WERI-Rb-1 (cell line): ENCODE measurements around the gene NOC4L.

Source experiments
- DNase-seq: peaks from one replicate; pipeline ENCODE4 v3.0.0-alpha.2; 2020
- H3K27ac ChIP-seq: fragments of 250-450 bp; sonication (Bioruptor Pico); 2 replicates; pipeline ENCODE4 v1.5.1; 2020; ENCODE audit warnings: mild to moderate bottlenecking, moderate library complexity
- H3K27me3 ChIP-seq: fragments of 250-450 bp; sonication (Bioruptor Pico); 2 replicates; pipeline ENCODE4 v1.5.1; 2021; ENCODE audit warnings: mild to moderate bottlenecking, low read depth, moderate library complexity; ENCODE audit not compliant: insufficient read depth, severe bottlenecking
- H3K36me3 ChIP-seq: fragments of 250-450 bp; sonication (Bioruptor Pico); 2 replicates; pipeline ENCODE4 v1.5.1; 2020; ENCODE audit warnings: mild to moderate bottlenecking, moderate library complexity
- H3K4me3 ChIP-seq: 2 replicates; pipeline ENCODE4 v1.5.1; 2011; ENCODE audit warnings: low read depth, mild to moderate bottlenecking, control low read depth, low read length
- H3K9me3 ChIP-seq: fragments of 250-450 bp; sonication (Bioruptor Pico); 2 replicates; pipeline ENCODE4 v1.5.1; 2021; ENCODE audit warnings: mild to moderate bottlenecking, moderate library complexity; ENCODE audit not compliant: severe bottlenecking
- CTCF ChIP-seq: IDR thresholded peaks from 2 replicates; pipeline ENCODE4 v1.5.1; 2011; ENCODE audit warnings: low read depth, mild to moderate bottlenecking, control low read depth, inconsistent platforms, low read length

The NOC4L gene

GRCh38 chr12:132181570-132182200 lies 37.4 kb downstream of the NOC4L start:
- H3K36me3 ChIP-seq, result no peaks in the 10 kb centered on the region
- TF ChIP-seq CTCF, result no peak
- DNase-seq, result no peak
- H3K27me3 ChIP-seq, result no peaks in the 10 kb centered on the region
- no peak overlapping the region for H3K27ac ChIP-seq
- H3K9me3 ChIP-seq, result no peaks in the 10 kb centered on the region
- no peak overlapping the region for H3K4me3 ChIP-seq

GRCh38 chr12:132182206-132182710 lies 38.0 kb downstream of the NOC4L start:
- H3K4me3 ChIP-seq, result no peak overlapping the region
- no peak overlapping the region for H3K27ac ChIP-seq
- no peaks in the 10 kb centered on the region for H3K27me3 ChIP-seq
- no peaks in the 10 kb centered on the region for H3K36me3 ChIP-seq
- H3K9me3 ChIP-seq, result no peaks in the 10 kb centered on the region
- no peak for DNase-seq
- TF ChIP-seq CTCF, result no peak

- H3K27me3 ChIP-seq, result no peaks in the 10 kb centered on the region
- no peak for DNase-seq
- no peak overlapping the region for H3K27ac ChIP-seq
- no peaks in the 10 kb centered on the region for H3K9me3 ChIP-seq
- no peak for TF ChIP-seq CTCF
- H3K4me3 ChIP-seq, result no peak overlapping the region
- H3K36me3 ChIP-seq, result no peaks in the 10 kb centered on the region
These were observed 38.6 kb downstream of the NOC4L start for GRCh38 chr12:132182711-132183365.

- no peak overlapping the region for H3K27ac ChIP-seq
- no peaks in the 10 kb centered on the region for H3K27me3 ChIP-seq
- H3K36me3 ChIP-seq, result no peaks in the 10 kb centered on the region
- H3K9me3 ChIP-seq, result no peaks in the 10 kb centered on the region
- no peak for DNase-seq
- no peak for TF ChIP-seq CTCF
- H3K4me3 ChIP-seq, result no peak overlapping the region
These were observed 41.4 kb downstream of the NOC4L start for GRCh38 chr12:132185705-132186104.

- no peak for TF ChIP-seq CTCF
- no peaks in the 10 kb centered on the region for H3K27me3 ChIP-seq
- H3K4me3 ChIP-seq, result no peak overlapping the region
- no peaks in the 10 kb centered on the region for H3K36me3 ChIP-seq
- no peak for DNase-seq
- no peak overlapping the region for H3K27ac ChIP-seq
- H3K9me3 ChIP-seq, result no peaks in the 10 kb centered on the region
These were observed 42.1 kb downstream of the NOC4L start for GRCh38 chr12:132186208-132186856.
